Esophagus muscularis mucosa (tissue), 4 donors: ENCODE results near the gene ADCY10. TPM values are rescaled to one million over a fixed set of nuclear protein-coding genes. Genes with fewer than 3 reads are reported as not detected.

Experiments
- DNase-seq: peaks from one replicate; pipeline ENCODE4 v3.0.0-alpha.2; 2017; ENCODE audit errors: extremely low spot score
- H3K27ac ChIP-seq, 4 donors: fragments of 200-600 bp; sonication (generic); replicated peaks in 1 of 4; 1 replicate in 3 of 4; 2 replicates in 1 of 4; pipeline ENCODE4 v1.5.1; 2016 to 2019; ENCODE audit warnings: mild to moderate bottlenecking in 1 of 4
- H3K27me3 ChIP-seq, 4 donors: fragments of 200-600 bp; sonication (generic); one replicate each; pipeline versions ENCODE4 v1.5.1 to v1.6.0; 2016 to 2019
- H3K36me3 ChIP-seq, 4 donors: fragments of 200-600 bp; sonication (generic); one replicate each; pipeline ENCODE4 v1.5.1; 2016 to 2019
- H3K4me1 ChIP-seq, 4 donors: fragments of 200-600 bp; sonication (generic); one replicate each; pipeline ENCODE4 v1.5.1; 2016 to 2019
- H3K4me3 ChIP-seq, 4 donors: fragments of 200-600 bp; sonication (generic); 1 replicate in 2 of 4; 2 replicates in 2 of 4; pipeline ENCODE4 v1.5.1; 2016 to 2019; ENCODE audit warnings: mild to moderate bottlenecking in 4 of 4, moderate library complexity in 1 of 4
- H3K9me3 ChIP-seq, 4 donors: fragments of 200-600 bp; sonication (generic); 1 replicate in 3 of 4; 2 replicates in 1 of 4; pipeline ENCODE4 v1.5.1; 2016 to 2019
- CTCF ChIP-seq, 3 experiments: fragments of 200-600 bp in 2 of 3; fragments of 450-650 bp in 1 of 3; sonication (generic) in 2 of 3; IDR thresholded peaks; one replicate each; pipeline ENCODE4 v1.5.1; 2017 to 2019; ENCODE audit warnings: antibody characterized with exemption in 3 of 3, mild to moderate bottlenecking in 2 of 3, moderate library complexity in 1 of 3
- EP300 ChIP-seq: sonication (generic); formaldehyde crosslinking; IDR thresholded peaks from one replicate; pipeline ENCODE4 v1.6.1; 2017; ENCODE audit warnings: antibody characterized with exemption
- POLR2A ChIP-seq: fragments of 450-650 bp; IDR thresholded peaks from one replicate; pipeline ENCODE4 v1.6.1; 2017; ENCODE audit warnings: antibody characterized with exemption, moderate library complexity, mild to moderate bottlenecking, low read depth
- POLR2AphosphoS5 ChIP-seq, 2 donors: sonication (generic); formaldehyde crosslinking; IDR thresholded peaks; one replicate each; pipeline ENCODE4 v1.6.1; 2017; ENCODE audit warnings: antibody characterized with exemption in 2 of 2
- WGBS: methylation state at CpG from one replicate; pipeline ENCODE4 v1.1.5; 2018; 5-methylcytosine and 5-hydroxymethylcytosine counted together
- intact Hi-C: fragments of 100-400 bp; cut with DNase I; formaldehyde crosslinking; loops from one replicate; pipeline ENCODE4 v1.15.1; 2023
- total RNA-seq, 4 donors: library from RNA; depleted of rRNA; stranded (reverse); fragments of >200 nt; gene quantifications; one replicate each; pipeline versions ENCODE4 v1.1.0 to v1.2.1, GENCODE V29; 2016

The ADCY10 gene
- total RNA-seq, 4 donors from 2014 or later: under 0.01 to 0.29 (median 0.21) TPM

GRCh38 chr1:167775178-167775577, 138.8 kb downstream of the ADCY10 start:
- intact Hi-C loops: no loop called here
- no peak overlapping the region for H3K27ac ChIP-seq
- WGBS: 79% methylated on average over 2 of the region's 2 CpGs
- H3K27me3 ChIP-seq: no peaks in the 10 kb centered on the region
- peaks cover 0 to 6% (median 0%) of the 10 kb centered on the region in 4 donors for H3K4me1 ChIP-seq
- peaks cover 0 to 61% (median 34%) of the 10 kb centered on the region in 4 donors for H3K36me3 ChIP-seq
- H3K9me3 ChIP-seq: no peaks in the 10 kb centered on the region
- TF ChIP-seq CTCF (IDR thresholded peaks at IDR 0.05) (no peak), POLR2A (no peak), POLR2AphosphoS5 (IDR thresholded peaks at IDR 0.05) (no peak), EP300 (no peak)
- no peak overlapping the region for H3K4me3 ChIP-seq
- peak; percentile 5 for DNase-seq

GRCh38 chr1:167774710-167775109, 139.2 kb downstream of the ADCY10 start:
- TF ChIP-seq POLR2A: no peak
- TF ChIP-seq POLR2AphosphoS5 (IDR thresholded peaks at IDR 0.05): no peak
- TF ChIP-seq CTCF (IDR thresholded peaks at IDR 0.05): no peak
- no peak for TF ChIP-seq EP300
- Histone ChIP-seq H3K27ac (no peak overlapping the region), H3K9me3 (no peaks in the 10 kb centered on the region), H3K4me3 (no peak overlapping the region), H3K36me3 (peaks cover 0 to 65% (median 36%) of the 10 kb centered on the region in 4 donors), H3K4me1 (peaks cover 0 to 6% (median 0%) of the 10 kb centered on the region in 4 donors), H3K27me3 (no peaks in the 10 kb centered on the region)
- intact Hi-C loops: no loop called here
- DNase-seq: no peak

GRCh38 chr1:167773516-167773915, 140.4 kb downstream of the ADCY10 start:
- Histone ChIP-seq H3K36me3 (peaks cover 0 to 69% (median 46%) of the 10 kb centered on the region in 4 donors), H3K9me3 (no peaks in the 10 kb centered on the region), H3K27me3 (no peaks in the 10 kb centered on the region), H3K4me1 (peaks cover 0 to 6% (median 0%) of the 10 kb centered on the region in 4 donors), H3K27ac (no peak overlapping the region), H3K4me3 (no peak overlapping the region)
- intact Hi-C loops: no loop called here
- DNase-seq: peak; percentile 19
- WGBS: 86% methylated on average over 2 of the region's 2 CpGs
- no peak for TF ChIP-seq POLR2A
- TF ChIP-seq EP300: no peak
- TF ChIP-seq CTCF (IDR thresholded peaks at IDR 0.05): no peak
- TF ChIP-seq POLR2AphosphoS5 (IDR thresholded peaks at IDR 0.05): no peak

- TF ChIP-seq POLR2AphosphoS5 (IDR thresholded peaks at IDR 0.05) (no peak), CTCF (IDR thresholded peaks at IDR 0.05) (no peak), EP300 (no peak)
- no peak for DNase-seq
- intact Hi-C loops: no loop called here
- H3K4me3 ChIP-seq: no peak overlapping the region
- WGBS: 94% methylated on average over 4 of the region's 4 CpGs
- peaks cover 0 to 6% (median 0%) of the 10 kb centered on the region in 4 donors for H3K4me1 ChIP-seq
- H3K27me3 ChIP-seq: no peaks in the 10 kb centered on the region
- H3K36me3 ChIP-seq: peaks cover 0 to 69% (median 49%) of the 10 kb centered on the region in 4 donors
- H3K9me3 ChIP-seq: no peaks in the 10 kb centered on the region
- H3K27ac ChIP-seq: no peak overlapping the region
These were observed 141.5 kb downstream of the ADCY10 start for GRCh38 chr1:167772436-167772835.

GRCh38 chr1:167770127-167770526, 143.8 kb downstream of the ADCY10 start:
- Histone ChIP-seq H3K9me3 (no peaks in the 10 kb centered on the region), H3K4me1 (no peaks in the 10 kb centered on the region), H3K27ac (no peak overlapping the region), H3K36me3 (peaks cover 0 to 74% (median 53%) of the 10 kb centered on the region in 4 donors), H3K27me3 (no peaks in the 10 kb centered on the region), H3K4me3 (no peak overlapping the region)
- WGBS: 79% methylated on average over 3 of the region's 3 CpGs
- TF ChIP-seq POLR2AphosphoS5 (IDR thresholded peaks at IDR 0.05) (no peak), POLR2A (no peak), CTCF (IDR thresholded peaks at IDR 0.05) (no peak), EP300 (no peak)
- intact Hi-C loops: no loop called here
- DNase-seq: no peak
